ENCODE measurements around the gene KIF2C.
"Not testable (repeated sequence)": the region's sequence is repeated elsewhere in the genome, so short reads cannot be mapped to it uniquely, and the experiment has no call there.

The KIF2C gene

DNA sequence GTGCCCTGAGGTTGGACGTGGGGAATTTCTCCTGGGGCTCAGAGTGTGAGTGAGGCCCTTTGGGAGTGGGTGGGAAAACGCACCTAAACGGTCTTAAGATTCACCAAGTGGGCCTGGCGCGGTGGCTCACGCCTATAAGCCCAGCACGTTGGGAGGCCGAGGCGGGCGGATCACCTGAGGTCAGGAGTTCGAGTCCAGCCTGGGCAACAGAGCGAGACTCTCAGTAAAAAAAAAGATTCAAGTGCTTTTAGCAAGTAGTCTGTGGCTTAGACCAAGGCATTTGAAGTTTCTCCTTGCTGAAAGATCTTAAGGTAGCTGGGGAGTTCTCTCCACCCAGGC, 37.1 kb downstream of the KIF2C start:
- no peak for DNase-seq

- DNase-seq, result no peak
Observed at GRCh38 chr1:44777547-44777946, 37.9 kb downstream of the KIF2C start.

DNA sequence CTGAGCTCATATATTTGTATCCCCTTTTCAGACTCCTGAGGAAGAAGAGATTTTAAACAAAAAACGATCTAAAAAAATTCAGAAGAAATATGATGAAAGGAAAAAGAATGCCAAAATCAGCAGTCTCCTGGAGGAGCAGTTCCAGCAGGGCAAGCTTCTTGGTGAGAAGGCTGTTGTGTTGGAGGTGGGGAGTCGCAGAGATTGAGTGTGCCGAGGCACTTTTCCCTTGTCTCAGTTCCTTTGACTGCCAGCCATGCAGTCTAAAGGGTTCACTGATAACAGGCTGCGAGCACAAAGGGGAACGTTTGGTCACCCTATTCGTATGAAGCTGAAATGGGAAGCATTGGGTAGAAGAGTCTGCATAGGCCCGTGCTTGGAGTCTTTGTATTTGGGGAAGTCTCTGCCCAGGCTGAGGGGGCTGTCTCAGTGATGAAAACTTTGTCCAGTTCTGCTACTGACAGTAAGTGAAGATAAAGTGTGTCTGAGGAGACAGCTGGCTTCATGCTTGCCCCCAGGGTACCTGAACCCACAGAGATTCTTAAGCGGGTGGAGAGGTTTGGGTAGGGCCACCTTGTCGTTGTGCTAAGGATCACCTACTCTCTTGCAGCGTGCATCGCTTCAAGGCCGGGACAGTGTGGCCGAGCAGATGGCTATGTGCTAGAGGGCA, 38.5 kb downstream of the KIF2C start:
- DNase-seq, result no peak

GRCh38 chr1:44778705-44779576, 39.3 kb downstream of the KIF2C start:
- no peak for DNase-seq

- no peak for DNase-seq
Observed at GRCh38 chr1:44780583-44781121, 41.0 kb downstream of the KIF2C start.

- DNase-seq, result no peak
Observed at GRCh38 chr1:44783697-44784093, 44.1 kb downstream of the KIF2C start.

DNA sequence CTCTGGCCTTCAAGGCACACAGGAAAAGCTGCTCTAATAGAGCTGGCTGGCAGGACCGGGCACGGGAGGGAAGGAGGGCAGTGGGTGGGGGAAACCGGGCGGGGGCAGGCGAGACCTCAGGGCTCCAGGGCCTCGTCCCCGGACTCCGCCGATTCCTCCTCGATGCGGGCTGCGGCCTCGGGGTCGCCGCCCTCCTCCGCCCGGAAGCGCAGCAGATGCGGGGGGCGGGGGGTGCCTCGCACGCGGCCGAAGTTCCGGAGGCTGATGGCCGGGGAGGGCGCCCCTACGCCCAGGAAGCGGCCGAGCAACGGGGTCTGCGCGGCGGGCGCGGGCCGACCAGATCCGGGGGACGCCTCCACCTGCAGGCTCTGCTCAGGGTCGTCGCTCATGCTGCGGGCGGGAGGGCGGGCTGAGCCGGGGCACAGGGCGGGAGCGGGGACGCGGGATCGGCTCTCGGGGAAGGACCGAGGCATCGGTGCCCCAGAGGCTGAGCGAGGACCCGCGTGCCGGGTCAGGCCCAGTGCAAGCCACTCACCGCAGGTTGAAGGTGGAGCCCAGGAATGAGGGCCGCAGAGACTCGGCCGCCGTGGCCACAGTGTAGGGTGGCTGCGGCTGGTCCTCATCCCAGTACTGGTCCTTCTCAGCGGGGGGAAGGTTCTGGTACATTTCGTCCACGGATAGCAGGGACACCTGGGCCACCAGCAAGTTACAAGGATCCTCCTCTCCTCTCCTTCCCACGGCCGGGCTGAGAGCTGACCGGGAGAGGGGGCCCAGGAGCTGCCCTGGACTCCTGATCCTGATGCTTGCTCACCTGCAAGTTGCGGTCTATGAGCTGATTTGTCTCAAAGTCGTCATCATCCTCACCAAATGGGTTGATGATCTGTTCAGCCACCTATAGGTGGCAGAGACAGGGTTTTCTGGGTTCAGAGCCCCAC, 44.7 kb downstream of the KIF2C start:
- no peak for DNase-seq

GRCh38 chr1:44785029-44785380, 45.4 kb downstream of the KIF2C start:
- DNase-seq, result no peak

- no peak for DNase-seq
Observed at GRCh38 chr1:44785501-44786137, 46.0 kb downstream of the KIF2C start.

DNA sequence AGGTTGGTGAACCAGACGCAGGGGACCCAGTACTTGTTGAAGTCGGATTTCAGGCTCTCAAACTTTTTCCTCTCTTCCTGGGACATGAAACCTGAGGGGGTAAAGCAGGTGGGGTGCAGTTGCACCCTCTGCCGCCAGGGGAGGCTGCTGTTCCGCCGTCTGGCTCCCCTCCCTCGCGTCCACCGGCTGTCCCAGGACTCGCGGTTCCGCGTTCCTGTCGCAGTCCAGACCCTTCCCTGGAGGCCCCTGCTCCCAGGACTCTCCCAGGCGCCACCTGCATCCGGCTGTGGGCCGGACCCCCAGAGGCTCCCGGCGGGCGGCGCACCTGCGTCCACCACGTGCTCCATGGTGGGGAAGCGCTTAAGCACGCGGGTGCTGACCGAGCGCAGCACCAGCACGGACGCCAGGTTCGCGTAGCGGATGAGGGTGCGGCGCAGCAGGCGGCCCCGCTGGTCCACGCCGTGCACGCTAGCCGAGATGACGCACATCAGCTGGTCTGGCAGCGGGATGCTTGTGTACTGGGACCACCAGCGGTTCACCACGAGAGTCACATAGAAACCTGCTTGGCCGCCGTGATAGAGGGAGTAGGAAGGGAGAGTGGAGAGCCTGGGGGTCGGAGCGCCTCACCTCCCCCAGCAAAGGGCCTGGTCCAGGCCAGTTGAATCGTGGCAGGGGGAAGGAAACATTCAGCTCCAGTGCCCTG, 46.7 kb downstream of the KIF2C start:
- peak; percentile 65 for DNase-seq

DNA sequence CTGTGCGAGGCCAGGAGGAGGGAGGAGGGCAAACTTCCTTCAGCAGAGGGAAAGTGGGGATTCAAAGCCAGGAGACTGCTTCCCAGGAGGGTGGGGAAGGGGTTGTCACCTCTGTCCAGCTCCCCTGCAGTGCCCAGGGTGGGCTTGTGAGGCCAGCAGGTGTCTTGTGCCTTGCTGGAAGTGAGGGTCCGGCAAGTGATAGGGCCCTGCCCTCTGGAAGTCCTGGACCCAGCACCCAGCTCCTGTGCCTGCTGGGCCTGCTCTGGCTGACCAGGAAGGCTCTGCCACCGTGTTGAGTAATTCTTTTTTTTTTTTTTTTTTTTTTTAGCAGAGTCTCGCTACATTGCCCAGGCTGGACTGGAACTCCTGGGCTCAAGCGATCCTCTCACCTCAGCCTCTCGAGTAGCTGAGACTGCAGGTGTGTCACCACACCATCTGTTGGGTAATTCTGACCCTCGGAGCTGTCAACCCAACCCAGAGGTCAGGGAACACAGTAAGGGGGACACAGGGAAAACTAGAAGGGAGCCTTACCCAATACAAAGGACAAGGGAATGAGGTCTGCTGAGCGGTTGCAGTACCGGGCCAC, 47.3 kb downstream of the KIF2C start:
- no peak for DNase-seq

GRCh38 chr1:44787506-44787905, 47.9 kb downstream of the KIF2C start:
- DNase-seq, result no peak

DNA sequence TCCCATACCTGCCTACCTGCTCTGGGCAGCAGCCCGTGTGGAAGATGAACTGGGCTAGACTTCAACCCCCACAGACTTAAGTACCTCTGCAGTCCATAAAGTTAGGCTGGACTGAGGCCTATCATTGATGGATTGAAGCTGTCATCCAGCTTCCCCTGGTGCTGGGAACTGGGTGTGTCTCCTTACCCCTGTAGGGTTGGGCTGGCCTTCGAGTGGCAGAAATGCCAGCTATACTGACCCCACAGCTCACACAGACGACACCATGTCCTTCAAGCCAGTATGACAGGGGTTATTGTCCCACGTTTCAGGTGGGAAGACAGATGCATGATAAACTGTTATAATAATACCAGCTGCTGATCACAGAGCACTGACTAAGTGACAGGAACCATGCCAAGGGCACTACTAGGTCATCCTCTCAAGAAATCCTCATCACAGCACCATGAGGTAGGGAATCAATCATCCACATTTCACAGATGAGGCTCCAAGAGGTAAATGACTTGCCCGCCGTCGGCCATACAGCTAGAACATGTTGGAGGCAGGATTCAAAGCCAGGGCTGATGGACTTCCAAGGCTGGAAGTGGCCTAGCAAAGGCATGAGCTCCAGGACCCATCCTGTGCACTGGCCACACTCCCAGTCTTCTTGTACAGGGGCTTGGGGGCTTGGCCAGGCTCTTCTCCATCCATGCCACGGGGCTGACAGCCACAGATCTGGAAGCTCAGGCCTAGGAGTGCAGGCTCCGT, 48.7 kb downstream of the KIF2C start, which contains the start of gene BEST4:
Gene BEST4 (minus strand): TSS at position 51 of the 741 bp plus-strand sequence. CDS start 465 bp downstream, outside the sequence.
- DNase-seq, result no peak

- no peak for DNase-seq
Observed at GRCh38 chr1:44790968-44791801, 51.5 kb downstream of the KIF2C start.

DNA sequence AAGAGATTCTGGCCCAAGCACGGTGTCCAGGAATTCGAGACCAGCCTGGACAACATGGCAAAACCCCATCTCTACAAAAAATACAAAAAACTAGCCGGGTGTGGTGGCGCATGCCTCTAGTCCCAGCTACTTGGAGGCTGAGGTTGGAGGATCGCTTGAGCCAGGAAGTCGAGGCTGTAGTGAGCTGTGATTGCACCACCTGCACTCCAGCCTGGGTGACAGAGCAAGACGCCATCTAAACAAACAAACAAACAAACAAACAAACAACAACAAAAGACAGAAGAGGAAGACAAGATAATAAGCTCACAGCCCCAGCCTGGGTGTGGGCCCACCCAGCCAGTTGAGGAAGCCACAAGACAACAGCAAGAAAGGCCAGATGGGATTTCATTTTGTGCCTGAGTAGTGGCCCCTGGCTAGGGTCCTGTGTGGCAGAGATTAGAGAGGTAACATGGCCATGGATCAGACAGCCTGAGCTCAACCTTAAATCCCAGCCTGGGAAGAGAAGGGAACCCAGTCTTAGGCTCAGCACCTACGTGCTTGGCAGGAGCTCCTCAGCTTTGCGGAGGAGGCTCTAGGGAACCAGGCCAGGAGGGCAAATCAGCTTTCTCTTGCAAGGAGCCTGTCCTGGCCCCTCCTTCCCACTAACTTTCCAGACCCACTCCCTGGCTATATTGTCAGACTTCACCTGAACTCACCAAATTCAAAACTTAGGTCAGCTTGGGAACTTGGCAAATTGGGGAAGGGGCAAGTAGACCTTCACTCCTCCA, 53.3 kb downstream of the KIF2C start:
- DNase-seq, result no peak

GRCh38 chr1:44797886-44798285, 58.2 kb downstream of the KIF2C start:
- not testable (repeated sequence) for DNase-seq

DNA sequence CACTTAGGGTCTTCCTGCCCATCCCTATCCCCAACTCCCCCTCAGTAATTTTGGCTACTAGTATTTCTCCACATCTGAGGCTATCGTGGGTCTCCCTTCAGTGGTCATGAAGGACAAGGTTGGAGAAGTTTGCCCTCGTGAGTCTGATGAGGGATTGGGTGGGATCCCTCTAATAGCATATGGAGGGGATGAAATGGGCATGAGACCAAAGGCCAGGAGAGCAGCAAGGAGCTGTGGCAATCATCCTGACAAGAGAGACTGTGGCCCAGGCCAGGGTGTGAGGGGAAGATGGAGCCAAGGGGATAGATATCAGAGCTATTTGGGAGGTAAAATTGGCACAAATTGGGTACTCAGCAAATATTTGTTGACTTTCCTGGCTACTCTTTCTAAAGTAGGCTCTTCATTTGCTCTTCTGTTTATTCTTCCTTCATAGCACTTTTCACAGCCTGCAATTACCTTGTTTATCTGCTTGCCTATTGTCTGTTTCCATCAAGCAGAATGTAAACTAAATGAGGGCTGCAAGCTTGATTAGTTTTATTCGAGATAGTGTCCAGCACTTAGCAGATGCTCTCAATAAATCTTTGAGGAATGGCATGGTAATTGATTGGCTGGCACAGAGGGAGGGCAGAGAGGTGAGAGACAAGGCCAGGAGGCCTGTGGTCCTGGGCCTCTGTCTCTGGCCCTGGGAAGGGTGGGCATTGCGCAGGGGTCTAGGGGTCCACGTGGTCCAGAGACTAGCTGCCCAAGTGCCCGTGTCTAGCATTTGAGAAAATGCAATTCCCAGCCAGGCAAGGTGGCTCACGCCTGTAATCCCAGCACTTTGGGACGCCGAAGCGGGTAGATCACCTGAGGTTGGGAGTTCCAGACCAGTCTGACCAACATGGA, 59.1 kb downstream of the KIF2C start:
- no peak for DNase-seq
